Nucleus accumbens (tissue), 56 donors: ENCODE data around the gene ATP6V1G2.

Experiments
- DNase-seq, 56 donors: peaks; one replicate each; lab custom pipeline; 2025; lab: John Stamatoyannopoulos, UW

The ATP6V1G2 gene

DNA sequence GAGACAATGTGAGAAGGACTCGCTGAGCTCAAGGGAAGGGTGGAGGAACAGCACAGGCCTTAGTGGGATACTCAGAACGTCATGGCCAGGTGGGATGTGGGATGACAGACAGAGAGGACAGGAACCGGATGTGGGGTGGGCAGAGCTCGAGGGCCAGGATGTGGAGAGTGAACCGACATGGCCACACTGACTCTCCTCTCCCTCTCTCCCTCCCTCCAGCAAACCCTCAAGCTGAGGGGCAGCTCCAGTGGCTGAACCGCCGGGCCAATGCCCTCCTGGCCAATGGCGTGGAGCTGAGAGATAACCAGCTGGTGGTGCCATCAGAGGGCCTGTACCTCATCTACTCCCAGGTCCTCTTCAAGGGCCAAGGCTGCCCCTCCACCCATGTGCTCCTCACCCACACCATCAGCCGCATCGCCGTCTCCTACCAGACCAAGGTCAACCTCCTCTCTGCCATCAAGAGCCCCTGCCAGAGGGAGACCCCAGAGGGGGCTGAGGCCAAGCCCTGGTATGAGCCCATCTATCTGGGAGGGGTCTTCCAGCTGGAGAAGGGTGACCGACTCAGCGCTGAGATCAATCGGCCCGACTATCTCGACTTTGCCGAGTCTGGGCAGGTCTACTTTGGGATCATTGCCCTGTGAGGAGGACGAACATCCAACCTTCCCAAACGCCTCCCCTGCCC is 30.6 kb upstream of the ATP6V1G2 start:
- no peak for DNase-seq

DNA sequence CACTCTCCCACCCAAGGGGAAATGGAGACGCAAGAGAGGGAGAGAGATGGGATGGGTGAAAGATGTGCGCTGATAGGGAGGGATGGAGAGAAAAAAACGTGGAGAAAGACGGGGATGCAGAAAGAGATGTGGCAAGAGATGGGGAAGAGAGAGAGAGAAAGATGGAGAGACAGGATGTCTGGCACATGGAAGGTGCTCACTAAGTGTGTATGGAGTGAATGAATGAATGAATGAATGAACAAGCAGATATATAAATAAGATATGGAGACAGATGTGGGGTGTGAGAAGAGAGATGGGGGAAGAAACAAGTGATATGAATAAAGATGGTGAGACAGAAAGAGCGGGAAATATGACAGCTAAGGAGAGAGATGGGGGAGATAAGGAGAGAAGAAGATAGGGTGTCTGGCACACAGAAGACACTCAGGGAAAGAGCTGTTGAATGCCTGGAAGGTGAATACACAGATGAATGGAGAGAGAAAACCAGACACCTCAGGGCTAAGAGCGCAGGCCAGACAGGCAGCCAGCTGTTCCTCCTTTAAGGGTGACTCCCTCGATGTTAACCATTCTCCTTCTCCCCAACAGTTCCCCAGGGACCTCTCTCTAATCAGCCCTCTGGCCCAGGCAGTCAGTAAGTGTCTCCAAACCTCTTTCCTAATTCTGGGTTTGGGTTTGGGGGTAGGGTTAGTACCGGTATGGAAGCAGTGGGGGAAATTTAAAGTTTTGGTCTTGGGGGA is 29.7 kb upstream of the ATP6V1G2 start:
- DNase-seq, result no peak

DNA sequence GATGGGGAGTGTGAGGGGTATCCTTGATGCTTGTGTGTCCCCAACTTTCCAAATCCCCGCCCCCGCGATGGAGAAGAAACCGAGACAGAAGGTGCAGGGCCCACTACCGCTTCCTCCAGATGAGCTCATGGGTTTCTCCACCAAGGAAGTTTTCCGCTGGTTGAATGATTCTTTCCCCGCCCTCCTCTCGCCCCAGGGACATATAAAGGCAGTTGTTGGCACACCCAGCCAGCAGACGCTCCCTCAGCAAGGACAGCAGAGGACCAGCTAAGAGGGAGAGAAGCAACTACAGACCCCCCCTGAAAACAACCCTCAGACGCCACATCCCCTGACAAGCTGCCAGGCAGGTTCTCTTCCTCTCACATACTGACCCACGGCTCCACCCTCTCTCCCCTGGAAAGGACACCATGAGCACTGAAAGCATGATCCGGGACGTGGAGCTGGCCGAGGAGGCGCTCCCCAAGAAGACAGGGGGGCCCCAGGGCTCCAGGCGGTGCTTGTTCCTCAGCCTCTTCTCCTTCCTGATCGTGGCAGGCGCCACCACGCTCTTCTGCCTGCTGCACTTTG is 29.0 kb upstream of the ATP6V1G2 start, which contains the start of gene TNF:
TNF (plus strand) TSS at position 231 of the 567 bp plus-strand sequence; CDS start at position 408, 177 bp downstream.
- peak in 14 of 56 donors; percentile 3 to 45 (median 14) for DNase-seq

DNA sequence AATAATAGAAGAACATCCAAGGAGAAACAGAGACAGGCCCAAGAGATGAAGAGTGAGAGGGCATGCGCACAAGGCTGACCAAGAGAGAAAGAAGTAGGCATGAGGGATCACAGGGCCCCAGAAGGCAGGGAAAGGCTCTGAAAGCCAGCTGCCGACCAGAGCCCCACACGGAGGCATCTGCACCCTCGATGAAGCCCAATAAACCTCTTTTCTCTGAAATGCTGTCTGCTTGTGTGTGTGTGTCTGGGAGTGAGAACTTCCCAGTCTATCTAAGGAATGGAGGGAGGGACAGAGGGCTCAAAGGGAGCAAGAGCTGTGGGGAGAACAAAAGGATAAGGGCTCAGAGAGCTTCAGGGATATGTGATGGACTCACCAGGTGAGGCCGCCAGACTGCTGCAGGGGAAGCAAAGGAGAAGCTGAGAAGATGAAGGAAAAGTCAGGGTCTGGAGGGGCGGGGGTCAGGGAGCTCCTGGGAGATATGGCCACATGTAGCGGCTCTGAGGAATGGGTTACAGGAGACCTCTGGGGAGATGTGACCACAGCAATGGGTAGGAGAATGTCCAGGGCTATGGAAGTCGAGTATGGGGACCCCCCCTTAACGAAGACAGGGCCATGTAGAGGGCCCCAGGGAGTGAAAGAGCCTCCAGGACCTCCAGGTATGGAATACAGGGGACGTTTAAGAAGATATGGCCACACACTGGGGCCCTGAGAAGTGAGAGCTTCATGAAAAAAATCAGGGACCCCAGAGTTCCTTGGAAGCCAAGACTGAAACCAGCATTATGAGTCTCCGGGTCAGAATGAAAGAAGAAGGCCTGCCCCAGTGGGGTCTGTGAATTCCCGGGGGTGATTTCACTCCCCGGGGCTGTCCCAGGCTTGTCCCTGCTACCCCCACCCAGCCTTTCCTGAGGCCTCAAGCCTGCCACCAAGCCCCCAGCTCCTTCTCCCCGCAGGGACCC is 28.0 kb upstream of the ATP6V1G2 start:
- DNase-seq, result no peak

DNA sequence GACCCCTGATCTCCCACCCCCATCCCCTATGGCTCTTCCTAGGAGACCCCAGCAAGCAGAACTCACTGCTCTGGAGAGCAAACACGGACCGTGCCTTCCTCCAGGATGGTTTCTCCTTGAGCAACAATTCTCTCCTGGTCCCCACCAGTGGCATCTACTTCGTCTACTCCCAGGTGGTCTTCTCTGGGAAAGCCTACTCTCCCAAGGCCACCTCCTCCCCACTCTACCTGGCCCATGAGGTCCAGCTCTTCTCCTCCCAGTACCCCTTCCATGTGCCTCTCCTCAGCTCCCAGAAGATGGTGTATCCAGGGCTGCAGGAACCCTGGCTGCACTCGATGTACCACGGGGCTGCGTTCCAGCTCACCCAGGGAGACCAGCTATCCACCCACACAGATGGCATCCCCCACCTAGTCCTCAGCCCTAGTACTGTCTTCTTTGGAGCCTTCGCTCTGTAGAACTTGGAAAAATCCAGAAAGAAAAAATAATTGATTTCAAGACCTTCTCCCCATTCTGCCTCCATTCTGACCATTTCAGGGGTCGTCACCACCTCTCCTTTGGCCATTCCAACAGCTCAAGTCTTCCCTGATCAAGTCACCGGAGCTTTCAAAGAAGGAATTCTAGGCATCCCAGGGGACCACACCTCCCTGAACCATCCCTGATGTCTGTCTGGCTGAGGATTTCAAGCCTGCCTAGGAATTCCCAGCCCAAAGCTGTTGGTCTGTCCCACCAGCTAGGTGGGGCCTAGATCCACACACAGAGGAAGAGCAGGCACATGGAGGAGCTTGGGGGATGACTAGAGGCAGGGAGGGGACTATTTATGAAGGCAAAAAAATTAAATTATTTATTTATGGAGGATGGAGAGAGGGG is 27.1 kb upstream of the ATP6V1G2 start:
- DNase-seq, result no peak

DNA sequence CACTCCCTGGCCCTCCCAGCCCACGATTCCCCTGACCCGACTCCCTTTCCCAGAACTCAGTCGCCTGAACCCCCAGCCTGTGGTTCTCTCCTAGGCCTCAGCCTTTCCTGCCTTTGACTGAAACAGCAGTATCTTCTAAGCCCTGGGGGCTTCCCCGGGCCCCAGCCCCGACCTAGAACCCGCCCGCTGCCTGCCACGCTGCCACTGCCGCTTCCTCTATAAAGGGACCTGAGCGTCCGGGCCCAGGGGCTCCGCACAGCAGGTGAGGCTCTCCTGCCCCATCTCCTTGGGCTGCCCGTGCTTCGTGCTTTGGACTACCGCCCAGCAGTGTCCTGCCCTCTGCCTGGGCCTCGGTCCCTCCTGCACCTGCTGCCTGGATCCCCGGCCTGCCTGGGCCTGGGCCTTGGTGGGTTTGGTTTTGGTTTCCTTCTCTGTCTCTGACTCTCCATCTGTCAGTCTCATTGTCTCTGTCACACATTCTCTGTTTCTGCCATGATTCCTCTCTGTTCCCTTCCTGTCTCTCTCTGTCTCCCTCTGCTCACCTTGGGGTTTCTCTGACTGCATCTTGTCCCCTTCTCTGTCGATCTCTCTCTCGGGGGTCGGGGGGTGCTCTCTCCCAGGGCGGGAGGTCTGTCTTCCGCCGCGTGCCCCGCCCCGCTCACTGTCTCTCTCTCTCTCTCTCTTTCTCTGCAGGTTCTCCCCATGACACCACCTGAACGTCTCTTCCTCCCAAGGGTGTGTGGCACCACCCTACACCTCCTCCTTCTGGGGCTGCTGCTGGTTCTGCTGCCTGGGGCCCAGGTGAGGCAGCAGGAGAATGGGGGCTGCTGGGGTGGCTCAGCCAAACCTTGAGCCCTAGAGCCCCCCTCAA is 25.9 kb upstream of the ATP6V1G2 start, which contains the start of gene LTA:
LTA (plus strand) TSS at position 249 of the 871 bp plus-strand sequence; CDS start at position 703, 454 bp downstream.
- DNase-seq, result no peak

DNA sequence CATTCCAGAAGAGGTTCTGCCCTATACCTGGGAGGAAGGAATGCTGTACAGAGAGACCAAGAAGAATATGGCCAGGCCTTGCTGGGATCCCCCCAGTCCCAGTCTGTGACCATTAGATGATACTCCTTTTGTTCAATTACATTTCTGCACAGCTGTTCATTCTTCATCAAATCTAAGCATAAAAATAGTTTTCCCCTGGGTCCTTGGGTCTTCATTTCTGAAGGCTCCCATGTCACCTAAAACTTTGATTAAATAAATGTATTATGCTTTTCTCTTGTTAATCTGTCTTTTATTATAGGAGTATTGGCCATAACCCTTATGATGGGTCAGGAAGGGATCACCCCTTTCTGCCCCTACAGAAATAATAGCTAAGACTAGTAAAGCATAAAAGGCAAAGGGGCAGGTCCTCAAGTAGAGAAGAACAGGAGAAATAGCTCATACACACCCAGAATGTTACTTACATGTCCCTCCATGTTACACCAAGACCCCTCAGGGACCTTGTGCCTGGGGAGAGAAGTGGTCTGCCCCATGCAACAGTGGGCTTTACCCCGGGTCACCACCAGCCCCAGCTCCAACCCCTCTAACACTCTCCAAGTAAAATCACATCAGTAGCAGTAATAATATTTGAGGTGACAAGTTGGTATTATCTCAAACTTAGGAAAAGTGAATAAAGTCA is 23.6 kb upstream of the ATP6V1G2 start:
- no peak for DNase-seq

DNA sequence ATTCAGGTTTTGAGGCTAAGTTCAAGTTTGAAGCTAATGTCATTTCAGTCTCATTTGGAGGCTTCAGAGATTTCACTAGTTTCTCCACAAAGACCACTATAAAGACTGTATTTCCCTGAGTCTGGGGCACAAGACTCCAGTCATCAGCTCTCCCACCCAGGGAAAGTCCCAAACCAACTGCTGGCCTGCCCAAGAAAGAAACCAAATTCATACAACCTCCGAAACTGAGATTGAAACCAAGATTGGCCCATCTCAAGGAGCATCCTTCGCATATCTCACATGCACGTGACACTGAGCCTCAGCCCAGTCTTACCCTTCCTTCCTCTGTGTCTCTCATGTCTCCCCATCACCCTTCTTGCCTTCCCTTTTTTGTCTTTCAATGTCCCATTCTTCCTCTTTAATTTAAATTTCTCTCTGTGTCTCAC is 22.1 kb upstream of the ATP6V1G2 start:
- DNase-seq, result no peak

DNA sequence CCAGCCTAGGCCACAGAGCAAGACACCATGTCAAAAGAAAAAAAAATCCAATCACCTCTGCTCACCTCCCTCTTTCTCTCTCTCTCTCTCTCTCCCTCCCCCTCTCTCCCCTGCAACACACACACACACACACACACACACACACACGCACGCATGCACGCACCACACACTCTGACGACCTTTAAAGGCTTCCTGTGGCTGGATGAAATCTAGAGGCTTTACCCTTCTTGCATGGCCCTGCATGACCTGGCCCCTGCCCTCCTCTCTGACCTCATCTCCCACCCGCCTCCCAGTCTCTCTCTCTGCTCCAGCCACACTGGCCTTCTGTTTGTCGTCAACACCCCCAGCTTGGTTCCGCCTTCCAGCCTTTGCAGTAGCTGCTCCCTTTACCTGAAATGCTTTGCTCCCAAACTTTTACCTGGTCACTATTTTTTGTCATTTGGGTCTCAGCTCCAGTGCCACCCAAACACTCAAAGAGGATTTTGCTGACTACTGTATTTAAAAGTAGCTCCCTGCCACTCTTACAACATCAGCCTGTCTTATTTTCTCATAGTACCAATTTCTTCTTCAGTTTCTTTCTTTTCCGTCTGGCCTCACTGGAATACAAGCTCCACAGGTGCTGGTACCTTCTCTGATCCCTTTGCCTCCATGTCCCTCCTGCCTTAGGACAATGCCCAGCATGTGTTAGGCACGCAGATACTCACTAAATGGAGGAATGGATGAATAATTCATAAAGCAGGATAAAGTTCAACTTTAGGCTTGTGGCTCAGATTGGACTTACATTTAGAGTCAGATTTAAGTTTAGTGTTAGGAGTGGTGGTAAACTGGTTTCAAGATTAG is 21.3 kb upstream of the ATP6V1G2 start:
- DNase-seq, result no peak

DNA sequence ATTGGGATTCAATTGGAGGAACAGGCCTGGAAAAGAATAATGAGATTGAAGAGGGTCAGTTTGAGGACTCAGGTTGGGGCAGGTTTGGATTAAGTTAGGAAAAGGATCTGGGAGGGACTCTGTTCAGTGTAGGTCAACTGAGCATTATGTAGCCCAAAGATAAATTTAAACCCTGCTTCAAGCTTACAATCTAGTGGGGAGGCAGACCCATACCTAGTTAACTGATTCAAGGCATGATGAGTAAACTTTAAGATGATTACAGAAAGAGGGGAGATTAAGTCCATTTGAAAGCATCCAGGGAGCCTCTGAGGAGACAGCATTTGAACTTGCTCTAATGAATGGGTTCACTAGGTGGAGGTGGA is 14.3 kb upstream of the ATP6V1G2 start:
- no peak for DNase-seq

DNA sequence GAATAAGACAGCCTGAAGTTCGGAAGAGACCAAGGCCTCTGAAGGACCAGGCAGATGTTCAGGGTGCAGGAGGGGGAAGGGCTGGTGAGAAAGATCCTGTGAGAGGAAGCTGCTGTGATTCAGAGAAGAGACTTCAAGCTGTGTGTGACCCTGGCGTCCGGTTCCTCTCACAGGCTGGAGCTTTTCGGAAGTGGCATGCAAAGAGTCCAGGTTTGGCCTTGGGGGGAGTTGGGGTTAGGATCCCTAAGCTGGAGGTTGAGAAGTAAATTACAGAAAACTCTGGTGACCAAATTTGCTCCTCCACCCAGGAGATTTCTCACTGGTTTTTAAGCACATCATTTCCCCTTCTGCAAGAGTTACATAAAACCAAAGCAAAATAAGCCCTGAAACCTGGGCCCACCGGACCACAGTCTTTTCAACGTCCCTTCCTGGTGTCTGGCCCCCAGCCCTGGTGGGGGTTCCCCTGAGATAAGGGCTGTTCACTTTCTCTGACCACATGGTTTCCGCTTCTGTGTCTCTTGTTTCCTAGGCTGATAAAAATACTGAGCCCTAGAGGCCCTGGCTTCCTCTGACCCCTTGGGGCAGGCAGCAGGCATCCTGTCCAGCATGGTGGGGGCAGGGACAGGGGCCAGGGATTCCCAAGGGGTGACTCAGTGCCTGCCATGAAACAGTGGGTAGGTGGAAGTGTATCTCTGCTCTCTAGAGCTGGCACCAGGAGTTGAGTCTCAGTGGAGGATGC is 13.7 kb upstream of the ATP6V1G2 start:
- peak in 21 of 56 donors; percentile 3 to 46 (median 18) for DNase-seq

DNA sequence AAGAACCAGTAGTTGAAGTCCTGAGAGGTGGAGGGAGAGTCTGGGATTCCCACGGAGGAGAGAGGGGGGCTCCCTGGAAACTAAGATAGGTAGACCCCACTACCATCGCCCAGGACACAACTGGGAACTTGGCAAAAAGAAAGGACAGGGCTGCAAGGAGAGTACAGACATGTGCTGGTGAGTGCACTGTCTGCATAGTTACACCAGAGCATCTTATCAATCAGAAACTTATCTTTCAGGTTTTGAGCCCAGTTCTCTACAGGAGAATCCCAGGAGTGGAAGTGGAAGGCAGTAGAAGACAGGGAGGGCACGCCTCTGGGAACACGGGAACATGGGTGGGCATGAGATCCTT is 13.2 kb upstream of the ATP6V1G2 start:
- DNase-seq, result no peak

DNA sequence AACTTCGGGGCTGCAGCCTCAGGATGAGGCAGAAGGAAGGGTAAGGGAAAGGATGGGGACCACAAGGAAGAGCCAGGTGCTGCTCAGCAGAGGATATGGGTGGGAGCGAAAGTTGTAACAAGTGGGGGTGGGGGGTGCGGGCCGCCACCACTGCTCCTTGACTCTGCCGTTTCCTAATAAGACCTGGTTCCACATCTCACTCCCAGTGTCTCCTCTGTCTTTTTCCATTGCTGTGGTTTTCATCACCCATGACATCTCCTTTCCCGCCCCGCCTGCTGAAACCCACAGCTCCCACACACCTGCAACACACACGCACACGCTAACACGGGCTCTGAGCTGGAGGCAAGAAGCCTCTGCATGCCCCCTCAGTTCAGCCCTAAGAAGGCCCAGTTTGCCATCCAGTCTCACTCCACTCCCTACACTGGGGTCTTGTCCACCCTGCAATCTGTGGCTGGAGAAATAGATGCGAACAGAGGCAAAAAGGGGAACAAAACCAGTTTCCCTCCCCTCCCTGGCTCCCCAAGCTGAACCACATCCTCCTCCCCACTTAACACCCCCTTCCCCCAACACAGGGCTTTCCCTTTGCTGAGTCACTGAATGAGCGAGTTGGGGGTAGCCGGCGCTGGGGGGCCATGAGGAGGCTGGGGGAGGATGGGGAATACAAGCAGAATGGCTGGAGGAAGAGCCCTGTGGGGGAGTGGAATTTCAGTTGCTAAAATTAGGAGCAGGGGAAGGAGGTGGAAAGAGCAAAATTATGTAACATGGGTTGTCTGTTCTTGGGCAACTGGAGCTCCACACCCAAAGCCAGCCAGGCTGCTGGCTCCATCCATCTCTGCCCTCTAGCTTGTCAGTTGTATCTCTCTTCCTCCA is 12.5 kb upstream of the ATP6V1G2 start:
- peak in 33 of 56 donors; percentile 9 to 71 (median 45) for DNase-seq

DNA sequence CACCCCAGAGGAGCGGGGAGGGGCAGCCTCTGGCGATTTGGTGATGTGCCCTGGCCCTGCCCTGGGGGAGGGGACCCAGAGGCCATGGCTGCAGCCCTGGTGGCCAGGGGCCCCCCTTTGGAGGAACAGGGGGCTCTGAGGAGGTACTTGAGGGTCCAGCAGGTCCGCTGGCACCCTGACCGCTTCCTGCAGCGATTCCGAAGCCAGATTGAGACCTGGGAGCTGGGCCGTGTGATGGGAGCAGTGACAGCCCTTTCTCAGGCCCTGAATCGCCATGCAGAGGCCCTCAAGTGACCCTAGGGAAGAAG is 11.9 kb upstream of the ATP6V1G2 start:
- DNase-seq, result no peak
